Thyroid gland (tissue), 4 donors: ENCODE results near the gene SLC16A2.

Experiments used
- CTCF ChIP-seq, 6 experiments: fragments of 200-600 bp in 3 of 6; fragments of 450-650 bp in 3 of 6; sonication (generic) in 3 of 6; IDR thresholded peaks; one replicate each; pipeline ENCODE4 v1.5.1; 2016 to 2019; ENCODE audit warnings: antibody characterized with exemption in 6 of 6, mild to moderate bottlenecking in 2 of 6, inconsistent platforms in 1 of 6, moderate library complexity in 1 of 6
- POLR2A ChIP-seq, 2 donors: fragments of 450-650 bp; IDR thresholded peaks; one replicate each; pipeline ENCODE4 v1.6.1; 2017; ENCODE audit warnings: antibody characterized with exemption in 2 of 2, mild to moderate bottlenecking in 2 of 2, moderate library complexity in 1 of 2

GRCh38 chrX:74434336-74434735 lies 13.0 kb downstream of the SLC16A2 start:
- no peak for TF ChIP-seq CTCF (IDR thresholded peaks at IDR 0.05)
- no peak for TF ChIP-seq POLR2A (IDR thresholded peaks at IDR 0.05)
